HG02840 (cell line): ENCODE measurements around the gene MSRB1.
"Not testable (repeated sequence)": the region's sequence is repeated elsewhere in the genome, so short reads cannot be mapped to it uniquely, and the experiment has no call there.

Source experiments
- ATAC-seq: cut with Tn5 transposase; IDR thresholded peaks from one replicate; pipeline ENCODE4 v1.9.1; 2021; ENCODE audit warnings: mild to moderate bottlenecking, moderate library complexity, moderate number of reproducible peaks; ENCODE audit not compliant: unreplicated experiment, low FRiP score

Gene MSRB1

DNA sequence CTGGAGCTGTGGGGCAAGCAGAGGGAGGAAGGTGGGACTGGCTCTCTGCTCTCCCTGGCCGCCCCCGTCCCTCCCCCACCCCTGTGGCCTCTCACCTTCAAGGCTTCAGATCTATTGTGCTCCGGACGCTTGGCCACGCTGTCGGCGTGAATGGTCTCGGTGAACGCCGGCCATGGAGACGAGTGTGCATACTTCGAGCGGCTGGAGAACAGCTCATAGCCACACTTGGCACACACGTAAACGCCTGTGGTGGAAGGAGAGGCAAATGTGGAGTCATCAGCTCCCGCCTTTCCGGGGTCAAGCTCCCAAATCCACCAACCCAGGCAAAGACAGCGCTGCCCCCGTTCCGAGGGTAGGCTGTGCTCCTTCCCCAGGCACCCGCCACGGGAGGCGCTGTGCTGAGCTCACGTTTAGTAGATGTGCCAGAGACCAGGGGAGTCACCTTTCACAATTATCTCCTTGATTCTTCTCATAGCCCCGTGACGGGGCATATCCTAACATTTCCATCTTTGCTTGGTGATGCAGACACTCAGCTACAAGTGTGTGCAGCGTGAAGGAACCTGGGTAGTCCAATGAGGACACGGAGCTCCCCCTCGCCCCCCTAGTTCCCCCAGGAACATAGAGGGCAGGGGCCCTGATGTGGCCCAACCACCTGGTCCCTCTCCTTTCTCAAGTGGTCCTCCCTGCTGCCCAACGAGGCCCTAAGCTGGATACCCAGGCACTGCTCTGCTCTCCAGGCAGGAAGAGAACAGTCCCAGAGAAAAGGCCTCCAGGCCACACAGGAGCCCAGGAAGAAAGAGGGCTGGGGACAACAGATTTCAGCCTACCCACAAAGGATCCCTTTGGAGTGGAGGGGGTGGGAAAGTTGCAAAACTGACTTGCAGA lies 1.6 kb downstream of the MSRB1 start:
- ATAC-seq, result no peak

DNA sequence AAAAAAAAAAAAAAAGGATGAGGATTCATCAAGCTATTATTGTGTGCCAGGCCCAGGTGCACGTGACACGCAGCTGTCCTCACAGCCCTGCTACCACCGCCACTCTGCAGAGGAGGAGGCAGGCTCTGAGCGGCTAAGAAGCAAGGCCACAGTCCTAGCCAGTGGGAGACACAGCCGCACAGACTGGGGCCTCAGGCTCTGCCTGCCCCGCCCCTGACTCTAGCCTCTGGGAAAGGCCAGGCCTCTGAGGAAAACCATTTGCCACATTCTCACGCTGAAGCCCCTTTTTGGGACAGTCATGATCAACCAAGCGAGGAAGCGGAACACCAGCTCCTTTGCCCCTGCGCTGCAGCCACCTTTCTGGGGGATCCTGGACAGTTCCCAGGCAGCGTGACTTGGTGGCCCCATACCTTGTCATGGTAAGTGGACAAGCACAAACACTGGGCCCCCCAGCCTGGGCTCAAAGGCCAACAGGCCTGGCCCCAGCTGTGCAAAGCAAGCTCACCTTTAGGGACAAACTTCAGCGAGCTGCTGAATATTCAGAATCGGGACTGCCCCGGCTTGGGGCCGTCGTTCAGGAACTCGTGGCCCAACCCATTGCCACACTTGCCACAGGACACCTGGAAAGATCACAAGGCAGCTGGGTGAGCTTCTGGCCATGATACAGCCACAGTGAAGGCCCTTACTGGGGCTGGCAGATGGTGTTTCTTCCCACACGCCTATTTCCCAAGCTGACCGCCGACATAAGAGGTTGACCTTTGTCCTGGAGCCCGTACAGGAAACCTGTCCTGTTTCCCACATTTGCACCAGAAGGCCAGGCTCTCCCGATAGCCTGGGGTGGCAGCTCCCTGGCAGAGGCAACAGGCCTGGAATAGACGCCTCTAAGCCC lies 2.5 kb downstream of the MSRB1 start:
- ATAC-seq, result no peak

DNA sequence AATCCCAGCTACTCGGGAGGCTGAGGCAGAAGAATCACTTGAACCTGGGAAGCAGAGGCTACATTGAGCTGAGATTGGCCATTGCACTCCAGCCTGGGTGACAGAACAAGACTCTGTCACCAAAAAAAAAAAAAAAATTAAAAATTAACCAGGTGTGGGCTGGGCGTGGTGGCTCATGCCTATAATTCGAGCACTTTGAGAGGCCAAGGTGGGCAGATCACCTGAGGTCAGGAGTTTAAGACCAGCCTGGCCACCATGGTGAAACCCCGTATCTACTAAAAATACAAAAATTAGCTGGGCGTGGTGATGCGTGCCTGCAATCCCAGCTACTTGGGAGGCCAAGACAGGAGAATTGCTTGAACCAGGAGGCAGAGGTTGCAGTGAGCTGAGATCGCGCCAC lies 3.2 kb downstream of the MSRB1 start:
- not testable (repeated sequence) for ATAC-seq

DNA sequence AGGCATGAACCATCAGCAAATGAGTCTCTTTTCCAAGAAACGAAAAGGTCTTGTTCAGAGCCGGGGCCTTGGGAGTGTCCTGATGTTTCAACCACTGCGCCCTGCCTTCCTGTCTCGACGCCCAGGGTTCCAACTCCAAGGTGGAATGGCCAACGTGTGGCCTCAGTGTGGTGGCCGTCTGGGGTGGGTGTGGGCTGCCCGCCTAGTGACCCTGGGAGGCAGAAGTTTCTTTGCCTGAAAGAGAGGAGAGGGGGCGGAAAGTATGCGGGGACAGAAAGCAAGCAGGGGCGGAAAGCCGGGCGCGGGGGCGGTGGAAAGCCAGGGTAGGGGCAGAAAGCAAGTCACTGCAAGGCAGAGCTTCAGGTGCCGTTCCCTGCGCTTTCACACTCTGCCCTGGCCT lies 4.1 kb downstream of the MSRB1 start:
- ATAC-seq, result no peak

DNA sequence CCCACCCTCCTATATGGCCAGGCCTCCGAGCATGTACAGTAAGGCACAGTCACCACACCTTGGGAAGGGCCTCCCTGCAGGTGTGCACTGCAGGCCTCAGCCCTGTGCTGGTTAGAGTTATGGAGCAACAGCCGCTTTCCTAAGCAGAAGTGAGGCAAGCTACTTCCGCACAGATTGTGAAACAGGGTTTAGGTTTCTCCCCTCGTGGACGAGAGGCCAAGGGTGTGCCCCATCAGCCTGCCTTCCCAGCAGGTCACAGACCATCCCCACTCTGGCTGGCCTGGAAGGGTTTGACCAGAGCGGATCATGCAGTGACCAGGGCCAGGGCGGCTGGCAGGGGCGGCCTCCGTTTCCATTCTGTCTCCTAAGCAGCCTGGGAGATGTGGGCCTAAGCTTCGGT lies 4.7 kb downstream of the MSRB1 start:
- no peak for ATAC-seq

DNA sequence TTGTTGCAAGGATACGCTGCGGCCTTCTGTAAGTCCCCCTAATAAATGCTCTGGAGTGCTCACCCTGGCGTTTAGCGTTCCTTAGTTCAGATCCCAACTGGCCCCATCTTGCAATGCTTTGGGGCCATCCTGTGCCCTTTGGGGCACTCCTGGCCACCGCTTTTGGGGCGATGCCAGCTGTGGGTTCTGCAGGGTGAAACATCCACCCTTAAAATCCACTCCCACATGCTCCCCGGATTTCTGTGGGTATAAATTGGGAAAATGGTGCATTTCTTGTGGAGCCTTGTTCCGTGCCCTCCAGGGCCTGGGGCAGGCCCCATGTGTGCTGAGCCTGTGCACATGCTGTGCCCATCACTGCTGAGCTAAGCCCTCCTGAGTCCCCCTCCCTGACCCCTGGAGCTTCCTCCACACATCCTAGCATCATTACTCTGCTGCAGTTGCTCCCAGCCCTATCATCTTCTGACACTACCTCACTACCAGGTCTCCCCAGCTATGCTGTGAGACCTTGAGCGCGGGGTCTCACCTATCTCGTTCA lies 6.0 kb downstream of the MSRB1 start:
- no peak for ATAC-seq

DNA sequence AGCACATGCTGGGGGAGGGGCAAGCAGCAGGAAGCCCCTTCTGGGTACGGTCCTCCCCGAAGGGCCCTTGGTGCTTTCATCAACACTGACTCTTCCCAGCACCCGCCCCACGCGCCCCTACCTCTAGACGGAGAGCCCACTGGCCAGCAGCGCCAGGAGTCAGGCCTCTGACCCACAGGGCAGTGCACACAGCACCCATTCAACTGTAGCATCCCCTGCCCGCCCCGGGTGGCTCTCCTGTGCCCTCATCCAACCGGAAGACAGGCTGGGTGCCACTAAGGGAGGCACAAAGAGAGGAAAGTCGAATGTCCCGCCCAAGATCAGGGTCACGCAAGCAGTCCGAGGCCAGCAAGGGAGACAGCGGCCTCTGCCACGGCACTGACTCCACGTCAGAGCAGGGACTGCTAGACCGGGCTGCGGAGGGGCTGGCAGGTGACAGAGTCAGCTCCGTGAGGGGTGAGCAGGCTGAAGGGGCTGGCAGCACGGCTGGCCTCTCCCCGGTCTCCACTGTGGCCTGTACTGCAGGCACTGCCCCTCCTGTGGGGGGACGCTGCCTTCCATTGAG lies 9.8 kb downstream of the MSRB1 start:
- ATAC-seq, result no peak

DNA sequence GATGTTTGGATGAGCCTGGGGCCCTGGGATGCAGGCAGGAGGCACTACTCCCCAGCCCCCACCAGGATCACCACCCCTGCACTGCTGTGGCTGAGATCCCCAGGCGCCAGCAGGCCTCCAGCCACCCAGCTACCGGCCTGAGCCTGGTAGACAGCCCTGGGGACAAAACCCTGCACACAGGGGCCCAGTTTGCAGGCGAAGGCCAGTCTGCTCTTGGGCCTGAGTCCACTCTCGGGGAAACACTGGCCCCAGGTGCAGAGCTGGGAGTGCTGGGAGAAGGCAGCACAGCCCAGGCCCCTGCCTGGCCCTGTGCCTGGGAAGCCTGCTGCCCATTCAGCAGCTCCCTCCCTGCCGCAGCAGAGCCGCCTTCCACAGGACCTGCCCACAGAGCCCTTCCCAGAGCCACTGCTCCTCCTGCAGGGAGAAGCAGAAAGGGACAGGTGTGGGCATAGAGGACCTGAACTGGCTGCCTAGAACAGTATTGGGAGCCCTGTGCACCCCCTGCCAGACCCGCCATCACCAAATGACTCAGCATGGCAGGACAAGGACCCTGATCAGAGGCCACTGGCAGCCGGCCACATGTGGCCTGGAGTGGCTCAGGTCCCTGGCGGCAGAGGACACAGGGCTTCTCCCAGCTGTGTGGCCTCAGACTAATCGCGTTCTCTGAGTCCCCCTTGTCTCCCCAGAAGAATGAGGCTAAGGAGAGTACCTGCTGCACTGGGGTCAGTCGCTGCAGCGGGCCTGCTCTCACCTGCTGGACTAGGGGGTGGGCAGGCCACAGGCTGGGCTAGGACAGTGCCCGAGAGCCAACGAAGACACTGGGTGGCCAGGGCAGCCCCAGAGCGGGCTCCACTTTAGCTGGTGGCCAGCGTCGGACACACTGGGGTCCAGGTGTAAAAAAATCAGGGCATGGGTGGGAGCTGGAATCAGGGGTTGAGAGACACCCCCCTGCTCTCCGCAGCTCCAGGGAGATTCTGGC lies 10.7 kb downstream of the MSRB1 start:
- ATAC-seq, result no peak

DNA sequence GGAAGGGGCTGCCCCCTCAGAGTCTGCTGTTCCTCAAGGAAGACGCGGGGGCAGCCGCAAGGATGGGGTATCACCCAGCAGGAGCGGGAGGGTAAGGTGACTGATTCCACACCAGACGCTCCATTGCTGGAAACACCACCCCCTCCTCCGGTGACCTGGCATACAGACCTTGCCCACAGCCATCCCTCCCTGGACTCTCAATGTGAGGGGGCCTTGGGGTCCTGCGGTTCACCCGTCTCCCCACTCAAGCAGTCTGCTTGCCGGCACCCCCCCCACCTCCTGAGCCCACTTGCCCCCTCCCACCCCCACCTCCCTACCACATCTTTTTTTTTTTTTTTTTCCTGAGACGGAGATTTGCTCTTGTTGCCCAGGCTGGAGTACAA lies 12.7 kb downstream of the MSRB1 start:
- ATAC-seq, result no peak

DNA sequence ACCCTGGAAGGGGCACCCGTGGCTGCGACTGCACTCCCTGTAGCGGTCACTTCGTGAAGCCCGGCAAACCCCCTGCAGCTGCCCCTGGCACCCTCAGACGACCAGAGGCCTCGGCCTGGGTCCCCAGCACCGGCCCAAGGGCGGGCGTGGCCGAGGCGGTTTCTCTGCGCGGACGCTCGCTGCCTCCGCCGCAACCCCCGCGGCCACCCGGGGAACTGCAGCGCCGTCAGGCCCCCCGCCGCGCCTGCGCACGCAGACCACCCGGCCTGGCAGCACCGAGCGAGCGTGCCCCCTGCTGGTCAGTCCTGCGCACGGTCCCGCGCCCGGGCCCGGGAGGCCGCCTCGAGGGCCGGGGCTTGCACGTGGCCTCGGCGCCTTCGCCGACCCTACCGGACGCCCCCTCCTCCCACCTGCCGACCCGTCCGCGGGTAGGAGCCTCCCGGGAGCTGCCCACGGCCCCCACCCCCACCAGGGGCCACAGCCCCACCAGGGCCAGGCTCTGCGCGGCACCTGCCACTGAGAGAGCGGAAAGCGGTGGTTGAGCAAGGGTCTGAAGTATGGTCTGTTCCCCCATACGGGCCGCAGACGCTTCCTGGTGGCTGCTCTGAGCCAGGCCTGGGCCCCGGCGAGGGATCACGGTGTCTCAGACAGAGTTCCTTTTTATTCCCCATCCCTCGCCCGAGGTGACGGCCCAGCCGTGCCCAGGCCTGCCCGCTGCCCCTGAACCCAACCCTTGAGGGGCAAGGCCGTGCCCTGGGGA lies 13.2 kb downstream of the MSRB1 start:
- ATAC-seq, result peak; percentile 71

DNA sequence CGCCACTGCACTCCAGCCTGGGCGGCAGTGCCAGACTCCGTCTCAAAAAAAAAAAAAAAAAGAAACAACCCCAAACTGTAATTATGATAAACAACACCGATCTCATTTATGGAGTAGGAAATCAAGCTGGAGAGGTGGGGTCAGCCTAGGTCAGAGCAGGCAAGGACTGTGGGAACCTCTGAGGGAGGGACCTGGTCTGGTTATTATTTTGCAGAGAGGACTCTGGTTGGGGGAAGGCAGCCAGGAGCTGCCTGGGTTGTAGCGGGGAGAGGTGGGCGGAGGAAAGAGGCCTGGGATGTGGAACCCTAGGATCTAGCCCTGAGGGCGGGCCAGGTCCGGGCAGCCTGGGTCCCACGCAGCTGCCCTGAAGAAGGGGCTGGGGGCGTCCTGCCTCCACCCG lies 13.9 kb downstream of the MSRB1 start:
- ATAC-seq, result no peak

DNA sequence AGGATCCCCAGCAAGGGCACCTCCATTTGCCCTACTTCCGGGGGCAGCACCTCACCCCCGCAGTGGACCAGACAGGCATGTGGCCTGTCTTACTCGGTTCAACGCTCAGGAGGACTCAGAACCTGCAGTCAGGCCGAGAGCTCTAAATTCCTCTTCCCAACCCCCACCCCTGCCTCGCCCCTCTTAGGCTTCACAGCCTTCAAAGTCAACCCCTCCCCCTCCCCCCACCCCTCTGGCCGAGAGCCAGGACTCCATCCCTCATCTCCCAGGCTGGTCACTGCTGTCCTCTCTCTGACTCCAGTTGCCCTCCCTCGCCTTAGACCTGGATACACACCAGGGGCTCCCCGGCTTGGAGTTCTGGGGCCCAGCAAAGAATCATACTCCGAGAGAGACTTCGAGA lies 16.7 kb downstream of the MSRB1 start:
- no peak for ATAC-seq

DNA sequence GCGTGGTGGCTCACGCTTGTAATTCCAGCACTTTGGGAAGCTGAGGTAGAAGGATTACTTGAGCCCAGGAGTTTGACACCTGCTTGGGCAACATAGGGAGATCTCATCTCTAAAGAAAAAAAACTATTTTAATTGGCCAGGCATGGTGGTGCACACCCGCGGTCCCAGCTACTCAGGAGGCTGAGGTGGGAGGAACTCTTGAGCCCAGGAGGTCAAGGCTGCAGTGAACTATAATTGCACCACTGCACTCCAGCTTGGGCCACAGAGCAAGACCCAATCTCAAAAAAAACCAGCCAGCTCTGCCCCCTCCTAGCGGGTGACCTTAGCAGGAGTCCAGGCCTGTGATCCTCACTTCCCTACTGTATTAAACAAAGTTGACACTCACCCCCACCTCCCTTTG lies 18.9 kb downstream of the MSRB1 start:
- ATAC-seq, result no peak

DNA sequence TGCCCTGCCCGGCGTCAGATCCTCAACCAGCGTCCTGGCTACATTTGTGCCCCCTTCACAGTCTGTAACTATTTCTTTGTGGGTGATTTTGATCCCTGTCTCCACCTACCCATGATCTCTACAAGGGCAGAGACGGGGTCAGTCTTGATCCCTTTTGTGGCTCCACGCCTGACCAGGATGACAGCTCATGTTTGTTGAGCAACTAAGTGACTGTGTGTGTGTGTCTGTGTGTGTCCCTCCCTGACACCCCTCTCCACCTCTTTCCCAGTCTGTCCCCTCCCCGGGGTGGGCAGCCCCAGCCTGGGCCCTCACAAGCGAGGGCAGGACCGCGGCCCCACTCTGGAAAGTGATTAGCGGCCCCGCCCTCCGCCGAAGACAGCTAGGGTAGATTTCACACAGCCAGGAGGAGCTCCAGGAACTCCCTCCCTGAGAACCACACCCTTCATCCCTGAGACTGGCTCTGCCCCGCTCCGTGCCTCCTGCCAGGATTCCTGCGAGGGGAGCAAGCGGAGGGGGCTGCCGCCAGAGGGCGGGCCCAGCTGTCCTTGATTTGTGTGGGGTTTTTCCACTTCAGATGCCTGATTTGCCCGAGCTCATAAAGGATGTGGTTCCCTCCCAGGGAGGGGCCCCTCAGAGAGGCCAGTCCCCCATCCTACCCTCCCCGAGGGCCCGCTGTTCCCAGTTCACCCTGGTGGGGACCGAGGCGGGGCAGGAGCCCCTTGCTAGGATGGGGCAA lies 19.5 kb downstream of the MSRB1 start:
- ATAC-seq, result no peak

DNA sequence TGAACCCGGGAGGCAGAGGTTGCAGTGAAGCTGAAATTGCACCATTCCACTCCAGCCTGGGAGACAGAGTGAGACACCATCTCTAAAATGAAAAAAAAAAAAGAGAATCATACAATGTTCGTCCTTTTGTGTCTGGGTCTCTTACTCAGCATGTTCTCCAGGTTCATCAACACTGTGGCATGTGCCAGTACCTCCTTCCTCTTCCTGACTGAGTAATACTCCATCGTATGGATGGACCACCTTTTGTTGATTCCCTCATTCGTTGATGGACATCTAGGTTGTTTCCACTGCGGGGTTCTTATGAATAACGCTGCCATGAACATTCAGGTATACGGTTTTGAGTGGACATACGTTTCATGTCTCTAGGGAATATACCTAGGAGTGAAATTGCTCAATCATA lies 20.6 kb downstream of the MSRB1 start:
- no peak for ATAC-seq

DNA sequence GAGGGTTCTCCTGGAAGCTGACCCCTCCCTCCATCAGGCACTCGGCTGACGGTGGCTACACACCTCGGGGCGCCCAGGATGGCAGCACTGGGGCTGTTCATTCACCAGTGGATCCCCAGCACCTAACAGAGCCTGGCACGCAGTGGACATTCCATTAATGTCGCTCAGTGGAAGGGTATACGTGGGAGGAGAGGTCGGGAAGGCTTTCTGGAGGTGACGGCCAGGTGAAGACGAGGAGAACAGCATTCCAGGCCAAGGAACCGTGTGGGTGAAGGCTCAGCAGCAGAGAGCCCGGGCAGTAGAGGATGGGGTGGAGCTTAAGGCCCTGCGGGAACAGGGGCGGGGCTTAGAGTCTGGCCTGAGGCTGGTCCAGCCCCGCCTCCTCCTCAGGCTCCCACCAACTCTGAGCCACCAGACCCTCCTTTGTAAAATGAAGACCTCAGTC lies 22.2 kb downstream of the MSRB1 start:
- ATAC-seq, result no peak

DNA sequence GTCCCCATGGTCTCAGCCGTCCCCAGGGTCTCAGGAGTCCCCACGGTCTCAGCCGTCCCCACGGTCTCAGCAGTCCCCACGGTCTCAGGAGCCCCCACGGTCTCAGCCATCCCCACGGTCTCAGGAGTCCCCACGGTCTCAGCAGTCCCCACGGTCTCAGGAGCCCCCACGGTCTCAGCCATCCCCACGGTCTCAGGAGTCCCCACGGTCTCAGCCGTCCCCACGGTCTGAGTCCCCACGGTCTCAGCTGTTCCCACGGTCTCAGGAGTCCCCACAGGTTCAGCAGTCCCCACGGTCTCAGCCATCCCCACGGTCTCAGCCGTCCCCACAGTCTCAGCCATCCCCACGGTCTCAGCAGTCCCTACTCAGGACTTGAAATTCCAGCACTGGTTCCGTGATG lies 22.9 kb downstream of the MSRB1 start:
- ATAC-seq, result not testable (repeated sequence)

DNA sequence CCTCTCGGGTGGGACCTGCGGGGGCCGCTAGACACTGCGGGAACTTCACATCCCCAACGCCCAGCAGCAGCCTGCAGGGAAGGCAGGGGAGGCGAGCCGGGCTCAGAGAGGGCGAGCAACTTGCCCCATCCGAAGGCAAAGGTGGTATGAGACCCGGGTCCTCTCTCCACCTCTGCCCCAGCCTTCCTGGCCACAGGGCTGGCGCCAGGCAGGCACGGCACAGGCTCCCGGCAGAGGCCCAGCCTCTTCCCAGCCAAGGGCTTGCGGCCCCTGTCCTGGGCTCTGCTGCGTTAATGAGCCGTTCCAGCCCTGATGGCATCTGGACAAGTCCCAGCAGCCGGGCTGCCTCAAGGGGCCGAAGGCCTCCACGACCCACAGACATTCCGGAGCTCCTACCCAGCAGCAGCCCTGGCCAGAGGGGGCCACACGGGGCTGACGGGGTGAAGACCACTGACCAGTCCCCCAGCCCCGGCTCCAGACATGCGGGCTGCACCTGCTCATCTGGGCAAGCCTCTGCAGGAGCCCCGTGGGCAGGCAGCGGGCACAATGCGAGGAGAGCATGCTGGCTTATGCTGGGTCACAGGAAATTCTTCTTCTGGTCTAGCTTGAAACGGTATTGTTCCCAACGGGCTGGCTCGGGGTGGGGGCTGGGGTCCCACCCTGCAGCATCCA lies 23.5 kb downstream of the MSRB1 start:
- ATAC-seq, result no peak
